NCI-H526 (cell line): ENCODE data around the gene GPBAR1.

ENCODE experiments used
- DNase-seq, 2 experiments: peaks; one replicate each; lab custom pipeline; 2025; lab: John Stamatoyannopoulos, UW

Gene GPBAR1

GRCh38 chr2:218260742-218261422, at the start of gene GPBAR1:
TSS of gene GPBAR1 (plus strand) at chr2:218261015. CDS start at chr2:218262725, 1,710 bp downstream.
- peak; percentile 37 to 74 for DNase-seq

DNA sequence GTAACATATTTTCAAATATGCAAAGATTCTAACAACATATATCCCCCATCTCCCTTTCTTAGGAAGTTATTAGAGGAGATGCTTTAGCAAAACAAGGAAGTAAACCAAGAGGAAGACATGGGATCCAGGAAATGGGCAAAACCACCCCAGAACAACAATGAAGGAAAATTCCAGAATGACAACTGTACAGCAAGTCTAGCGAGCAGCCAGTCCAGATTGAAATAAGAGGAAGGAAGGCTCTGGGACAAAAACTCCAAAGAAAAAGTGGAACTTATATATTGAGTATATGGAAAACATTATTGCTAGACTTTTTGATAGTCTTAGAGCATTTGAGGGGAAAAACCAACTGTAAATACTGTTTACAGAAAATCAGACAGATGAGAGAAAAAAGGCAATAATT, 46.7 kb upstream of the GPBAR1 start:
- no peak for DNase-seq

GRCh38 chr2:218216336-218216673, 44.5 kb upstream of the GPBAR1 start:
- DNase-seq: no peak

DNA sequence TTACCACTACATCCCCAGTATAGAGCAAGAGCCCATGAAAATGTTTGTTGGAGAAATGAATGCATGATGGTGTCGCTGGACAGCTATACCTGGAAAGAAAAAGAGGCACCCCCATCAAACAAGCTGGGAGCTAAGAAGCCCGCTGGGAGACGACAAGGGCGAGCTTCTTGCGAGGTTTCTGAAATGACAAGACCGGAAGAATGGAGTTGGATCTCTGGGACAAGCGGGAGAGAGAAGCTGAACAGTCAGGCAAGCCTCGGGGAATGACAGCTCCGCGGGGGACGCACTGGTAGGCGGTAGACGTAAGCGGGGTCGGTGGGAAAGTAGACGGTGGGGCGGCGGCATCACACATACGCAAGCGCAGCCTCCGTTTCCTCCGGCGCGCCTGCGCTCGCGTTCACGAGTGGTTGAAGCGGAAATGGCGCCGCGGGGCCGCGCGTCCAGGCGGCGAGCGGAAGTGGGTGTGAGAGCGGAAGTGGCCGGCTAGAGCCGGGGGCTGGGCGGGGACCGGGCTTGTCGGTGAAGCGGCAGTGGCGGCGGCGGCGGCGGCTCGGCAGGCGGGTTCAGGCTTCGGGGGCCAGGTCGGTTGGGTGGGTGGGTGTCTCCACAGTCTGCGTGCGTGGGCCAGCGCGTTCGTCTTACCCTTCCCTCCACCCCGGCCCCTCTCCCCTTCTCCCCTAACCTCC, 44.0 kb upstream of the GPBAR1 start, which contains the start of gene ARPC2:
ARPC2 (plus strand) TSS at position 516 of the 686 bp plus-strand sequence. CDS start 282 bp downstream, outside the sequence.
- DNase-seq: peak; percentile 79 to 97

DNA sequence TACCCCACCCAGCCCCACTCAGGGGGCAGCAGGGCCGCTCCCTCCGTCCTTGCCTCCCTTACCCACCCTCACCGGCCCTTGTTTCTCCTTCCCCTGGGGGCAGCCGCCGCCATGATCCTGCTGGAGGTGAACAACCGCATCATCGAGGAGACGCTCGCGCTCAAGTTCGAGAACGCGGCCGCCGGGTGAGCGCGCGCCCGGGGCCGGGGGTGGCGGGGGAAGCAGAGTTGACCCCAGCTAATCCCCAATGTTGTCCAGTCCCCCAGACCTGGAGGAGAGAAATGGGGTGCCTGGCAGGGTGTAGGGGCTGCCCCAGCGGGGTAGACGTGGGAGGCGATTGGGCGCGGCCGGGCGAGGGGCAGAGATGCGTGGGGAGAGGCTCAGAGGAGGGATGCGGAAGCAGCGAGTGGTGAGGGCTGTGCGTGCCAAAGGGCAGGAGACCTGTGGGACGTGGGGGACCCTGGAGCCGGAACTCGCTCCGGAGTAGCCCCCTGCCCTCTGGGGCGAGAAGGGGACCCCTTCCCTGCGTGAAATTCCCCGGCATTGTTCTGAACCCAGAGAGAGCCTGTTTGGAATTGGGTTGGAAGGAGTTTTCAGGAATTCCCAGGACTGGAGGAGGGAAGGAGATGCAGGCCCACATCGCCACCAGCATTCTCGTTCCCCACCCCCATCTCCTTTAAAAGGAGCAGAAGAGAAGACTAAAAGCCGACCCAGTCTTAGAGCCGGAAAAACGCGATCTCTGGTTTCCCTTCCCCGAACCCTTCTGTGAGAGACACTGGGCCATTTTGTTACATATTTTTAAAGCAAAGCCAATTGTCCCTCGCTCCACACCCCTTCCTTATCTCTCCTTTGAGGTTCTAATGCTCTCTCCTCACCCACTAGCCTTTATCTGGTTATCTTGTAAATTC, 43.2 kb upstream of the GPBAR1 start:
- DNase-seq: peak; percentile 9 to 52

GRCh38 chr2:218218268-218219185, 42.3 kb upstream of the GPBAR1 start:
- peak in 1 of 2 experiments; percentile 12 for DNase-seq

GRCh38 chr2:218219934-218220333, 40.9 kb upstream of the GPBAR1 start:
- DNase-seq: no peak

GRCh38 chr2:218221000-218221399, 39.8 kb upstream of the GPBAR1 start:
- DNase-seq: no peak

- DNase-seq: no peak
Measured at GRCh38 chr2:218223046-218223445, 37.8 kb upstream of the GPBAR1 start.

- no peak for DNase-seq
Measured at GRCh38 chr2:218224186-218224585, 36.6 kb upstream of the GPBAR1 start.

DNA sequence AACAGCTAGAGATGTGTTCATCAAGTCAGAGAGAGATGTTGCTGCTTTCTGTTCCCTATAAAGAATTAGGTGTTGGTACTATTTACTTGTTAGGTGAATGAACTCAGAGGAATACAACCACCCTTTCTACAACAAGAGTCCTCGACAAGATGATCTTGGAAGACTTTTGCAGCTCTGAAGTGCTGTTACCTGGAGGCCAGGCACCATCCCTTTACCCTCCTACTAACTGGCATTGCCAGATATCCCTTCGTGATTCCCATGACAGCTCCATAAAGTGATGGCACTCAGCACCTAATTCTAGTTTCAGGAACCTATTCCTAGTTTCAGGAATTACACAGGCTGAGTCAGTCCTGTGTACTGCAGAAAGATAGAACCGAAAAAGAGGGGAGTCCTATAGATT, 33.9 kb upstream of the GPBAR1 start:
- no peak for DNase-seq

- no peak for DNase-seq
Measured at GRCh38 chr2:218228366-218229090, 32.3 kb upstream of the GPBAR1 start.

GRCh38 chr2:218229239-218229638, 31.6 kb upstream of the GPBAR1 start:
- no peak for DNase-seq

GRCh38 chr2:218229851-218230250, 31.0 kb upstream of the GPBAR1 start:
- no peak for DNase-seq

DNA sequence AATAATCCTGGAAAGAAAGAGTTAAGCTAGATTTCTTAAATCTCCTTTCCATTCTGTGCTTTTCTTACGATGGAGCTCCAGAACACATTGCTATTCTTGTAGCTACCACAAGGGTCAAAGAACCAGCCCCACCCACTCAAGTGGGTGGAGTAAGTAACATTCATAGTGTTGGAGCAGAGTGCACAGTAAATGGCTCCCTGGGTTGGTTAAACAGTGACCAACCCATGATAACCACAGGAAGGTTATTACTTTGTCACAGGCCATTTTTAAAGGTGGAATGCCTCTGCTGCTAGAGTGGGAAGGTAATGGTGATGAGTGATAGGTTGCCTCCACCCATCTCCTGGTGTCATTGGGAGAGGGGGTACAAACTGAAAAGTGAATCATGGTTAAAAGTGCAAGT, 29.9 kb upstream of the GPBAR1 start:
- DNase-seq: no peak

DNA sequence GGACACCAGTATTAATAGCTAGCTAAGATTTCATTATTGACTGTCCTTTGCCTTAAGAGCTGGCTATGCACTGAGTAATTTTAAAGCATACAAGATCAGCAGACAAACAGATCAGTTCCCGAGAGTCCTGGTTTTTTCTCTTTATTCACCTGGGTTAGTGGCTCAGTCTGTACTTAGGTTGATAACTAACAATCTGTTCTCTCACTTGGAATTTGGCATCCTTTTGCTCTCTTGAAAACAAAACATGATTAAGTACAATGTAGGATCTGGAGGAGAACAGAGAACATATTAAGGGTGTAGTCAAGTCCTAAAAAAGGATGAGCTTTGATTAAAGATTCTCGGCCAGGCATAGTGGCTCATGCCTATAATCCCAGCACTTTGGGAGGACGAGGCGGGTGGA, 27.3 kb upstream of the GPBAR1 start:
- DNase-seq: no peak

- DNase-seq: no peak
Measured at GRCh38 chr2:218234521-218234920, 26.3 kb upstream of the GPBAR1 start.

- no peak for DNase-seq
Measured at GRCh38 chr2:218235017-218235416, 25.8 kb upstream of the GPBAR1 start.

DNA sequence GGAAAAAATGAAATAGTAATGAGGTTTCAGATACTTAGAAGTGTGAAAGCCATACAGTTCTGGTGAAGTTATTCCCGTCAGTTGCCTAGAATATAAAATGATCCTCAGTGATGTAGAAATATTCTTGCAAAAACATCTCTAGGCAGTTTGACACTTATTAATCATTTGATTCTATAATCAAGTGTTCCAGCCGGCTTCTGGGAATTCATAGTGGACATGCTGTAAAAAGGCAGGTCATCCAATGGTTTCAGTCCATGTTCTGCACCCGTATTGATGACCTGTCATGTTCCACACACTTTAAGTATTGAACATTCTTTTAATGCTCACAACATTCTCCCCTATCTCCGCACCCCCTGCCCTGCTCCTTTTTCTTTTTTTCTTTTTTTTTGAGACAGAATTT, 24.0 kb upstream of the GPBAR1 start:
- no peak for DNase-seq

DNA sequence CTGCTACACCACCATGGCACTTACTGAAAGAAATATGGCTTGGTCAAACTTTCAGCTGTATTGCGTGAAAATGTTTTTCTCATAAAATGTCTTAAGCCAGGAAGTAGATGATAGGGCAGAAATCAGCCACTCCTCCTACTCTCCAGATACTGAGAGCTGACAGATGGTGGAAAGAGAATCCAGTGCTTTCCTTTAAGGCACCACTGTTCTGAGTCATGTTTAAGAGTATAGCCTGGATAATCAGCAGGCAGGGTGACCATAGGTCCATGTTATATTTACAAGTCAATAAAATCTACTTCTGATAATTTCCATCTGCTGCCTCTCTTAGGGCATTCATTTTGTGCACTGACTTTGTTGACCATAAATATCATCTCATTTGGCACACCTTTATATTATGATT, 21.9 kb upstream of the GPBAR1 start:
- no peak for DNase-seq

DNA sequence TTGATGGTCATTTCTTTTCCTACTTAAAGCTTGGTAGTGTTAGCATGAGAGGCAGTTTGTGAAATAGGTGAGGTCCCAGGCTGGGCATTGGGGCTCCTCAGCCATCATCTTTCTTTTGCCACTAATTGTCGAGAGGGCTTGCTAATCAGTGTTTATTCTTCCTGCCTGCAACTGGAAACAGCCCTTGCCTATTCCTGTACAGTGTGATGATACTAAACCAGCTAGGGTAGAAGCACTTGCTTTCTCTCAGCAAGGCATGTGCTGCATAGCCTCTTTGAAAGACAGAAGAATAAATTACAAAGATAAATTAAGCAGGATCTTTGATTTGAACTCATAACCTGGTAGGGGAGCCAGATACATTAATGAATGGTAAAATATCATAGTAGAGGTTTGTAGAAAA, 16.6 kb upstream of the GPBAR1 start:
- no peak for DNase-seq
